Hepatocyte (in vitro differentiated cells): Measurements from ENCODE around the gene URGCP. TPM values are rescaled to one million over a fixed set of nuclear protein-coding genes. Genes with fewer than 3 reads are reported as not detected.

ENCODE experiments used
- DNase-seq: peaks from one replicate; pipeline ENCODE4 v3.0.0-alpha.2; 2016; ENCODE audit warnings: low spot score
- H2AFZ ChIP-seq: fragments of 200-600 bp; sonication (generic); 2 replicates; pipeline ENCODE4 v1.6.0; 2016; ENCODE audit warnings: antibody characterized with exemption, mild to moderate bottlenecking
- H3K27ac ChIP-seq: fragments of 200-600 bp; sonication (generic); 2 replicates; pipeline ENCODE4 v1.5.1; 2016; ENCODE audit warnings: mild to moderate bottlenecking
- H3K27me3 ChIP-seq: fragments of 200-600 bp; sonication (generic); 2 replicates; pipeline ENCODE4 v1.6.1; 2016
- H3K36me3 ChIP-seq: fragments of 200-600 bp; sonication (generic); replicated peaks from 2 replicates; pipeline ENCODE4 v1.5.1; 2016; ENCODE audit warnings: low read depth; ENCODE audit not compliant: insufficient read depth
- H3K4me1 ChIP-seq: fragments of 200-600 bp; sonication (generic); 2 replicates; pipeline ENCODE4 v1.5.1; 2016; ENCODE audit warnings: mild to moderate bottlenecking, moderate library complexity; ENCODE audit not compliant: insufficient read depth
- H3K4me2 ChIP-seq: fragments of 200-600 bp; sonication (generic); 2 replicates; pipeline ENCODE4 v1.6.0; 2016
- H3K4me3 ChIP-seq: fragments of 200-600 bp; sonication (generic); 2 replicates; pipeline ENCODE4 v1.5.1; 2016; ENCODE audit warnings: mild to moderate bottlenecking
- H3K79me2 ChIP-seq: fragments of 200-600 bp; sonication (generic); 2 replicates; pipeline ENCODE4 v1.6.0; 2017; ENCODE audit warnings: mild to moderate bottlenecking
- H3K9me2 ChIP-seq: fragments of 200-600 bp; sonication (generic); replicated peaks from 2 replicates; pipeline ENCODE4 v1.6.0; 2017; ENCODE audit warnings: mild to moderate bottlenecking; ENCODE audit not compliant: insufficient read depth
- H3K9me3 ChIP-seq: fragments of 200-600 bp; sonication (generic); 2 replicates; pipeline ENCODE4 v1.5.1; 2016; ENCODE audit warnings: low read depth, mild to moderate bottlenecking
- H4K20me1 ChIP-seq: fragments of 200-600 bp; sonication (generic); 2 replicates; pipeline ENCODE4 v1.6.0; 2016; ENCODE audit warnings: mild to moderate bottlenecking; ENCODE audit not compliant: insufficient read depth, poor library complexity, severe bottlenecking
- EZH2 ChIP-seq: fragments of 200-600 bp; sonication (generic); IDR thresholded peaks from 2 replicates; pipeline ENCODE4 v1.6.1; 2016; ENCODE audit warnings: antibody characterized with exemption, mild to moderate bottlenecking, borderline replicate concordance
- EZH2phosphoT487 ChIP-seq: fragments of 200-600 bp; sonication (generic); IDR thresholded peaks from one replicate; pipeline ENCODE4 v1.6.1; 2018; ENCODE audit warnings: antibody characterized with exemption, mild to moderate bottlenecking, low read depth, moderate library complexity; ENCODE audit not compliant: unreplicated experiment, severe bottlenecking
- WGBS: methylation state at CpG from one replicate; pipeline ENCODE4 v1.1.6; 2016; ENCODE audit warnings: low lambda C conversion rate; ENCODE audit errors: missing lambda C conversion rate; 5-methylcytosine and 5-hydroxymethylcytosine counted together
- polyA plus RNA-seq: library from polyadenylated mRNA; unstranded; fragments of >200 nt; fragmentation: Nextera tagmentation; extraction: Ambion mirVana; gene quantifications from 2 replicates; pipeline ENCODE4 v1.2.1, GENCODE V29; 2016
- total RNA-seq: library from RNA; depleted of rRNA; stranded (reverse); fragments of >200 nt; gene quantifications from 2 replicates; pipeline ENCODE4 v1.2.3, GENCODE V29; 2014
- TF ChIP-seq, protein P1 (sequence below): fragments of 200-600 bp; sonication (generic); IDR thresholded peaks from 2 replicates; pipeline ENCODE4 v1.5.1; 2016; ENCODE audit warnings: antibody characterized with exemption, mild to moderate bottlenecking; ENCODE audit not compliant: poor library complexity

URGCP gene
- total and polyA plus RNA-seq, 2 experiments from 2014 or later = 28.7 to 31.9 TPM

DNA sequence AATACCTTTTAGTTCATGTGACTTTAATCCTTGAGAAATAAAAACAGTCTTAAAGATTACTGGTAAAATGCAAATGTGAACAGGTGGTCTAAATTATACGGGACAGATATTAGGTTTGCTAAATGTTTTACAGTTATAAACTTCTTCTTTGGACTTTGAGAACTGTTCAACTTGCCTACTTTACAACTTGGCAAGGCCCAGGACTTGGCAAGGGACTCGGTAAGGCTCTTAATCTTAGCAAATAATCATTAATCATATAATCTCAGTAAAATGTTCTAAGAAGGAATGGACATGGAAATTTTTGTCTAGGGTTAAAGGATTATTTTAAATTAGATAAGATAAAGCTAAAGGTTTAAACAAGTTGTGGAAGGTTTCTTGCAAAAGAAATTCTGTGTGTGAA lies 15.0 kb upstream of the URGCP start:
- H3K4me2 ChIP-seq = no peak overlapping the region
- 40% methylated on average over 2 of the region's 2 CpGs for WGBS
- no peak for DNase-seq
- H3K9me2 ChIP-seq = no peaks in the 10 kb centered on the region
- H4K20me1 ChIP-seq = no peaks in the 10 kb centered on the region
- H3K9me3 ChIP-seq = no peaks in the 10 kb centered on the region
- no peak overlapping the region for H2AFZ ChIP-seq
- H3K4me3 ChIP-seq = no peak overlapping the region
- no peak overlapping the region for H3K27ac ChIP-seq
- TF ChIP-seq, protein P1, sequence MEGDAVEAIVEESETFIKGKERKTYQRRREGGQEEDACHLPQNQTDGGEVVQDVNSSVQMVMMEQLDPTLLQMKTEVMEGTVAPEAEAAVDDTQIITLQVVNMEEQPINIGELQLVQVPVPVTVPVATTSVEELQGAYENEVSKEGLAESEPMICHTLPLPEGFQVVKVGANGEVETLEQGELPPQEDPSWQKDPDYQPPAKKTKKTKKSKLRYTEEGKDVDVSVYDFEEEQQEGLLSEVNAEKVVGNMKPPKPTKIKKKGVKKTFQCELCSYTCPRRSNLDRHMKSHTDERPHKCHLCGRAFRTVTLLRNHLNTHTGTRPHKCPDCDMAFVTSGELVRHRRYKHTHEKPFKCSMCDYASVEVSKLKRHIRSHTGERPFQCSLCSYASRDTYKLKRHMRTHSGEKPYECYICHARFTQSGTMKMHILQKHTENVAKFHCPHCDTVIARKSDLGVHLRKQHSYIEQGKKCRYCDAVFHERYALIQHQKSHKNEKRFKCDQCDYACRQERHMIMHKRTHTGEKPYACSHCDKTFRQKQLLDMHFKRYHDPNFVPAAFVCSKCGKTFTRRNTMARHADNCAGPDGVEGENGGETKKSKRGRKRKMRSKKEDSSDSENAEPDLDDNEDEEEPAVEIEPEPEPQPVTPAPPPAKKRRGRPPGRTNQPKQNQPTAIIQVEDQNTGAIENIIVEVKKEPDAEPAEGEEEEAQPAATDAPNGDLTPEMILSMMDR = no peak
- no peak for TF ChIP-seq EZH2phosphoT487
- no peak for TF ChIP-seq EZH2
- H3K4me1 ChIP-seq = peaks cover 13% of the 10 kb centered on the region
- H3K79me2 ChIP-seq = peaks cover 7% of the 10 kb centered on the region
- H3K36me3 ChIP-seq = no peaks in the 10 kb centered on the region
- no peaks in the 10 kb centered on the region for H3K27me3 ChIP-seq

DNA sequence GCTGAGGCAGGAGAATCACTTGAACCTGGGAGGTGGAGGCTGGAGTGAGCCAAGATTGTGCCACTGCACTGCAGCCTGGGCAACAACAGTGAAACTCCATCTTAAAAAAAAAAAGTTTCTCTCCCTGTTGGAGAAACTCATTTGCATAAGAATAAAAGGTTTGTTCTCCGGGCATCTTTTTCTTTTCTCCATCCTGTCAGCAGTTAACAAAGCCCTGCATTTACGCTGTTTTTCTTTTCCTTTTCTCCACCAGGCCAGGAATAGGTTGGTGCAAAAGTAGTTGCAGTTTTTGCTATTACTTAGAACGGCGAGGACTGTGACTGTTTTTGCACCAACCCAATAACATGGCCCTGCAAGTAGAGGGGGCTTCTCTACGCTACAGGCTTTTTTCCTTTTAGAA lies 9.5 kb upstream of the URGCP start:
- Histone ChIP-seq H3K27ac (no peak overlapping the region), H3K79me2 (no peaks in the 10 kb centered on the region), H3K27me3 (no peaks in the 10 kb centered on the region), H3K9me3 (no peaks in the 10 kb centered on the region), H3K9me2 (no peaks in the 10 kb centered on the region), H2AFZ (no peak overlapping the region), H3K4me1 (no peaks in the 10 kb centered on the region), H4K20me1 (no peaks in the 10 kb centered on the region), H3K4me2 (no peak overlapping the region), H3K36me3 (no peaks in the 10 kb centered on the region), H3K4me3 (no peak overlapping the region)
- DNase-seq = no peak
- 94% methylated on average over 5 of the region's 5 CpGs for WGBS
- TF ChIP-seq EZH2 (no peak), EZH2phosphoT487 (no peak)
- TF ChIP-seq, protein P1 = no peak

DNA sequence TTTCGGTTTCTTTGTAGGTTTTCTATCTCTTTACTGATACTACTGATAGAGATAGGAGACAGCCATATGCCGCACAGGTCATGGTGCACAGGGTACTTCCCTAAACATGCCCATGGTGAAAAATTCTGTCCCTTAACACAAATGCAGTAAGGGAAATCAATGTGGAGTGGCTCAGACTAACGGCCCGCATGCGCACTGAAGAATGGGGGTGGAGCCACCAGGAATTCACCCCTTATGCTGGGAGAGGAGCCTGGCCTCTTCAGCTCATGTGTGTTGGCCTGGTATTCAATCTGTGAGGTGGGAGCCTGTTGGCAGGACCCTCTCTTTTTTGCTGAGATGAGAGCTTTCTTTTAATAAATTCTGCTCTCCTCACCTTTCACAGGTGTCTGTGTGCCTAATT lies 8.4 kb upstream of the URGCP start:
- Histone ChIP-seq H3K4me2 (no peak overlapping the region), H3K4me3 (no peak overlapping the region), H3K27me3 (no peaks in the 10 kb centered on the region), H3K9me2 (no peaks in the 10 kb centered on the region), H2AFZ (no peak overlapping the region), H3K79me2 (no peaks in the 10 kb centered on the region), H3K36me3 (no peaks in the 10 kb centered on the region), H3K4me1 (no peaks in the 10 kb centered on the region), H3K27ac (no peak overlapping the region), H4K20me1 (no peaks in the 10 kb centered on the region), H3K9me3 (no peaks in the 10 kb centered on the region)
- no peak for TF ChIP-seq EZH2phosphoT487
- no peak for TF ChIP-seq EZH2
- TF ChIP-seq, protein P1 = no peak
- 81% methylated on average over 5 of the region's 5 CpGs for WGBS
- no peak for DNase-seq

DNA sequence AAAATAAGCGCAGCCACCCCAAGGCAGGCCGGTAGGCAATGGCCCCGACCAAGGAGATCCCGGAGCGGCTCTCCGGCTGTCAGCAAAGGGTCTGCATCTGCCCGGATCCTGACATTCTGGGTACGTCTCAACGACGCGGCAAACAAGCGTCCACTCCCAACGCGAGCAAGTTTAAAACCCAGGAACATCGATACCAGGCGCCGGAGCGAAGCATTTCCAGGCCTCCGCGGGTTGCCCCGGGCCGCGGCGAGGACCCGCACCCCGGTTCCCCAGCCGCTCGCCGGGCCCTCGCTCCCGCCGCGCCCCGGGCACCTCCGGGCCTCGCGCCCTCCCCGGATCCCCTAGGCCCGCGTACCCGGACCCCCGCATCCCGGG lies 453 bp downstream of the URGCP start:
- no peaks in the 10 kb centered on the region for H3K9me3 ChIP-seq
- TF ChIP-seq EZH2phosphoT487 = no peak
- TF ChIP-seq, protein P1 = no peak
- TF ChIP-seq EZH2 = no peak
- no peaks in the 10 kb centered on the region for H3K9me2 ChIP-seq
- H3K4me1 ChIP-seq = peaks cover 8% of the 10 kb centered on the region
- no peaks in the 10 kb centered on the region for H3K36me3 ChIP-seq
- peak overlapping the region; percentile 69 for H2AFZ ChIP-seq
- 2% methylated on average over 39 of the region's 43 CpGs for WGBS
- H4K20me1 ChIP-seq = peaks cover 25% of the 10 kb centered on the region
- peaks cover 53% of the 10 kb centered on the region for H3K79me2 ChIP-seq
- H3K27me3 ChIP-seq = no peaks in the 10 kb centered on the region
- DNase-seq = peak; percentile 55
- peak overlapping the region; percentile 97 for H3K27ac ChIP-seq
- peak overlapping the region; percentile 47 for H3K4me3 ChIP-seq
- H3K4me2 ChIP-seq = peak overlapping the region; percentile 80
